ENCODE data around the gene BTBD2. TPM values are rescaled to one million over a fixed set of nuclear protein-coding genes. Genes with fewer than 3 reads are reported as not detected.

Gene BTBD2
- total and polyA plus RNA-seq, 9 donors = 14.4 to 131 (median 88.0) TPM

DNA sequence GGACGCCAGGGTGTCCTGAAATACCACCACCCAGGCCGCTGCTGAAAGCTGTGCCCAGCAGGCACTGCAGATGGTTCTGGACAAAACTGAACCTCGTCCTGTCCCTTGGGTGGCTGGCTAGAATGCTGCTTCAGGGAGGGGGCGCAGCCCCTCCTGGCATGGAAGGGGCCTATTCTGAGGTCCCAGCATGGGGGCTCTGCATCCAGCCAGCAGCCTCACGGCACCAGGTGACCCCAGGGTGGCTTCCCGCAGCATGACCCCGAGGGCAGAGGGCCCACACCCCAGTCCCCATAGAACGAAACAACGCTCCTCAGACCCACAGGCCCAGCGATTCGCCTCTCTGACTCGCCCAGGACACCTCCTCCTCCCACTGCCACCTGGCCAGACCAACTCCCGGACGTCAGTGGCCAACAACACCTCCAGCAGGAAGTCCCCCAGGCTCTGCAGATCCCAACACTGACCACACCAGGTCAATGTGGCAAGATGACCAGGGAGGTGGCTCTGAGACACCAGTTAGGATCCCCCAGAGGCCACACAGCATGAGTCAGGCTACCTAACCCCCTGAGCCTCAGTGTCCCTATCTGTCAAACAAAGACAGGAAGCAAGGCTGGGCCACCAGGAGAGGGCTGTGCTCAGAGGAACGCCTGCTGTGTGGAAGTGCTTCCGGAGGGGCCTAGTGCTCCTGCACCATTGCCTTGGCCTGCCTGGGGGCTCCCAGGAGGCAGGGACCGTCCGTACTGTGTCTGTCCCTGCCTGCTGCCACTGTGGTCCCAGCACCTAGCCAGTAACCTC, 29.4 kb upstream of the BTBD2 start:
- Histone ChIP-seq H3K4me1 (ENCODE audit: insufficient read depth) (peaks cover 31% of the 10 kb centered on the region), H3K9me3 (no peaks in the 10 kb centered on the region), H3K4me3 (no peak overlapping the region), H3K27ac (no peak overlapping the region), H3K36me3 (no peaks in the 10 kb centered on the region), H3K27me3 (no peaks in the 10 kb centered on the region)
- 86 to 92% (median 88%) methylated on average over 16 to 18 of the region's 18 CpGs for WGBS, 3 donors
- peak in 1 of 5 donors; percentile 27 for DNase-seq
- TF ChIP-seq, protein P1, sequence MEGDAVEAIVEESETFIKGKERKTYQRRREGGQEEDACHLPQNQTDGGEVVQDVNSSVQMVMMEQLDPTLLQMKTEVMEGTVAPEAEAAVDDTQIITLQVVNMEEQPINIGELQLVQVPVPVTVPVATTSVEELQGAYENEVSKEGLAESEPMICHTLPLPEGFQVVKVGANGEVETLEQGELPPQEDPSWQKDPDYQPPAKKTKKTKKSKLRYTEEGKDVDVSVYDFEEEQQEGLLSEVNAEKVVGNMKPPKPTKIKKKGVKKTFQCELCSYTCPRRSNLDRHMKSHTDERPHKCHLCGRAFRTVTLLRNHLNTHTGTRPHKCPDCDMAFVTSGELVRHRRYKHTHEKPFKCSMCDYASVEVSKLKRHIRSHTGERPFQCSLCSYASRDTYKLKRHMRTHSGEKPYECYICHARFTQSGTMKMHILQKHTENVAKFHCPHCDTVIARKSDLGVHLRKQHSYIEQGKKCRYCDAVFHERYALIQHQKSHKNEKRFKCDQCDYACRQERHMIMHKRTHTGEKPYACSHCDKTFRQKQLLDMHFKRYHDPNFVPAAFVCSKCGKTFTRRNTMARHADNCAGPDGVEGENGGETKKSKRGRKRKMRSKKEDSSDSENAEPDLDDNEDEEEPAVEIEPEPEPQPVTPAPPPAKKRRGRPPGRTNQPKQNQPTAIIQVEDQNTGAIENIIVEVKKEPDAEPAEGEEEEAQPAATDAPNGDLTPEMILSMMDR (IDR thresholded peaks at IDR 0.05) = no peak
- TF ChIP-seq POLR2A (IDR thresholded peaks at IDR 0.05) (no peak), EP300 (IDR thresholded peaks at IDR 0.05) (no peak)
- intact Hi-C loops (cut with DNase I) = loop anchor here in 1 of 4 donors (10.0 kb wide), 1 partner anchor 800 kb away; the partner anchor contains the start of genes ATP5F1D and MIDN

DNA sequence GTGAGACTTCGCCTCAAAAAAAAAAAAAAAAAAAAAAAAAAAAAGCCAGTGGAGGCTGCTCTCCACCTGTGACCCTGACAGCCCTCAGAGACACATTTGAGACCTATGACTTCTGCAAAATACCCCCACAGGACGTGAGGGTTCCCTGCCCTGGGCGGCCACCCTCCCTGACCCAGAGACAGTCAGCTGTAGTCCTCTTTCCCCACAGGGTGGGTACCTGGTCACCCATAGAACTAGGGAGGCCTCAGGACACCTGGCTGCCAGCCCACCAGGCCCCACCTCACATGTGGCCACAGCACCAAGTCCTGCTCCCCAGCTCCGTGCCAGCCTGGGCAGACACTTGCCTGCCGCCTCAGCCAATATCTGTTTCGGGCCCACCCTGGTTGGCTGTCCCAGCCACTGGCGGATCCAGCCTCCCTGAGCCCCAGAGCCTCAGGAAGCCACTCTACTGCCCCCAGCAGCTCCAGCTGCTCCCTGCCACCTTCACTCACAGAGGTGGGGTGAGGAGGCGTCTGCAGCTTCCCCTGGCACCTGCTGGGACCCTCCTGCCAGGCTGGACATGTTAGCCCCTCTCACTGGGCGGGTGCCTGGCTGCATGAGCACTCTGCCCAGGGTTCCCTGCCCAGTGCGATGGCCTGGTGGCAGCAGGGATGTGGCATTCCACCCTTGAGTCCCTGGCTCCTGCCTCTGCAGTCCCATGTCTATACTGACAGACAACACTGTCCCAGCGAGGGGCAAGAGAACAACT, 28.6 kb upstream of the BTBD2 start:
- Histone ChIP-seq H3K4me3 (no peak overlapping the region), H3K36me3 (no peaks in the 10 kb centered on the region), H3K27me3 (no peaks in the 10 kb centered on the region), H3K4me1 (ENCODE audit: insufficient read depth) (peaks cover 27% of the 10 kb centered on the region), H3K9me3 (no peaks in the 10 kb centered on the region), H3K27ac (no peak overlapping the region)
- intact Hi-C loops (cut with DNase I) = loop anchor here in 1 of 4 donors (10.0 kb wide), 1 partner anchor 799 kb away; the partner anchor contains the start of genes ATP5F1D and MIDN
- TF ChIP-seq POLR2A (IDR thresholded peaks at IDR 0.05) = no peak
- TF ChIP-seq, protein P1 (IDR thresholded peaks at IDR 0.05) = no peak
- TF ChIP-seq EP300 (IDR thresholded peaks at IDR 0.05) = no peak
- DNase-seq = peak in 4 of 5 donors; percentile 46 to 58 (median 52)
- WGBS, 3 donors = 91 to 95% (median 92%) methylated on average over 11 of the region's 11 CpGs

DNA sequence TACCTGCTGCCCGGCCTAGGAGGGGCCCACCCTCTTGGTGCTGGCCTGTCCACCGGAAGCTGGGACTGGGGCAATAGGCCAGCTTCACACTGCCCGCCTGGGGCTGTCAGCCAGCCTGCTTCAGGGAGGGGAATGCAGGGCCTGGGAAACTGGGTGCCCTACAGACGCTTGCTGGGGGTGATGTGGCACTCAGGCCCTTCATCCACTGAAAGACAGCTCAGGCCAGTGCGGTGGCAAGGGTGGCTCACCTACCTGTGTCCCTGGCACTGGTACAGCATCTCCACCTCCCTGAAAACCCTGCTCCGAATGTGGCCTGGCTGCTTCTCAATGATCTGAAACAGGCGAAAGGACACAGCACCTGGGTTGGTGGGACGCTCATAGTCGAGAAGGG, 27.7 kb upstream of the BTBD2 start:
- intact Hi-C loops (cut with DNase I) = loop anchor here in 1 of 4 donors (10.0 kb wide), 1 partner anchor 798 kb away; the partner anchor contains the start of genes ATP5F1D and MIDN
- Histone ChIP-seq H3K9me3 (no peaks in the 10 kb centered on the region), H3K27ac (peak overlapping the region; percentile 66 to 72), H3K27me3 (no peaks in the 10 kb centered on the region), H3K4me1 (ENCODE audit: insufficient read depth) (peaks cover 21% of the 10 kb centered on the region), H3K4me3 (no peak overlapping the region), H3K36me3 (no peaks in the 10 kb centered on the region)
- peak in 4 of 5 donors; percentile 37 to 55 (median 49) for DNase-seq
- no peak for TF ChIP-seq POLR2A (IDR thresholded peaks at IDR 0.05)
- TF ChIP-seq, protein P1 (IDR thresholded peaks at IDR 0.05) = no peak
- no peak for TF ChIP-seq EP300 (IDR thresholded peaks at IDR 0.05)
- 73 to 80% (median 77%) methylated on average over 9 of the region's 9 CpGs for WGBS, 3 donors

DNA sequence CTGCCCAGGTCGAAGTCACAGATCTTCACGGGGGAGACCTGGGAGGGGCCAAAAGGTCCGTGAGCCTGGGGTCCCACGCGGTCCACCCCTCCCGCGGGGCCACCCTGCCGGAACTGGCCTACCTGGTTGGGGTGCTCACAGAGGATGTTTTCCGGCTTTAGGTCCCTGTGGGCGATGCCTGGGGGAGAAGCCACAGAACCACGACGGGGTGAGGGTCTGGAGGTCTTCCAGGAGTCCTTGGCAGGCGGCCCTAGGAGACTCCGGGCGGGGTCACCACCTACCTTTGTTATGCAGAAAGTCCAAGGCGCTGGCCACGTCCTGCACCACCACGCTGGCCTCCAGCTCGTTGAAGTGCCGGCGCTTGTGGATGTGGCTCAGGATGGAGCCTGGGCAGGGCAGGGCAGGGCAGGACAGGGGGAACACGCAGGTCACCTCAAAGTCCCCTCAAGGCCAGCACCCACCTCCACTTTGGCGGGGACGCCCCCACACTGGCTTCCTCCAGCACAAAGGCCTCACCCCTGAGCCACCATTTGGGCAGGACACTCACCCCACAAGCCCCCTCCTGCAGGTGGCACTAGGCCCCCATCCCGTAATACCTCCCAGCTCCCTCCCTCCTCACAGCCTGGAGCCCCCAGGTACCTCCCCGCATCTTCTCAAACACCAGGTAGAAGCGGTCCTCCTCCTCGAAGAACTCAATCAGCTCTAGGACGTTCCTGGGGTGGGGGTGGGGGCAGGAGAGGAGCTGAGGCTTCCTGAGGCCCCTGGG, 27.2 kb upstream of the BTBD2 start:
- Histone ChIP-seq H3K27ac (peak overlapping the region; percentile 66 to 72), H3K9me3 (no peaks in the 10 kb centered on the region), H3K27me3 (no peaks in the 10 kb centered on the region), H3K4me1 (ENCODE audit: insufficient read depth) (peaks cover 15% of the 10 kb centered on the region), H3K4me3 (peak overlapping the region; percentile 19), H3K36me3 (no peaks in the 10 kb centered on the region)
- peak; percentile 27 to 80 (median 79) for DNase-seq
- 22 to 31% (median 29%) methylated on average over 29 of the region's 29 CpGs for WGBS, 3 donors
- TF ChIP-seq, protein P1 (IDR thresholded peaks at IDR 0.05) = no peak
- TF ChIP-seq POLR2A (IDR thresholded peaks at IDR 0.05) (no peak), EP300 (IDR thresholded peaks at IDR 0.05) (no peak)
- intact Hi-C loops (cut with DNase I) = loop anchor here in 1 of 4 donors (10.0 kb wide), 1 partner anchor 798 kb away; the partner anchor contains the start of genes ATP5F1D and MIDN
